ENCODE results near the gene EDIL3.
"Not testable (repeated sequence)": the region's sequence is repeated elsewhere in the genome, so short reads cannot be mapped to it uniquely, and the experiment has no call there.

The EDIL3 gene

DNA sequence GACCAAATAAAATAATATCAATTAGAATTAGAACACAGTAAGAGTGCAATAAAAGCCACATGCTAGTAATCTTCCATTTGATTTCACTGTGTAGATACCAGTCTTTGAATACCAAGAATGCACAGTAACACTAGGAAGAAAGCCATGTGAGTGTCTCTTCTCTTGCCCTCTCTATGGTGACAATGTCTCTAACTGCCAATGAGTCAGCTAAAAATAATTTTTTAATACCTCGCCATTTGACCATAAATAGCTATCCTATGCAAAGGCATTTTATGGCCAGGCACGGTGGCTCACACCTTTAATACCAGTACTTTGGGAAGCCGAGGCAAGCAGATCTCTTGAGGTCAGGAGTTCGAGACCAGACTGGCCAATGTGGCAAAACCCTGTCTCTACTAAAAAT, 30.6 kb downstream of the EDIL3 start:
- TF ChIP-seq, protein P1, sequence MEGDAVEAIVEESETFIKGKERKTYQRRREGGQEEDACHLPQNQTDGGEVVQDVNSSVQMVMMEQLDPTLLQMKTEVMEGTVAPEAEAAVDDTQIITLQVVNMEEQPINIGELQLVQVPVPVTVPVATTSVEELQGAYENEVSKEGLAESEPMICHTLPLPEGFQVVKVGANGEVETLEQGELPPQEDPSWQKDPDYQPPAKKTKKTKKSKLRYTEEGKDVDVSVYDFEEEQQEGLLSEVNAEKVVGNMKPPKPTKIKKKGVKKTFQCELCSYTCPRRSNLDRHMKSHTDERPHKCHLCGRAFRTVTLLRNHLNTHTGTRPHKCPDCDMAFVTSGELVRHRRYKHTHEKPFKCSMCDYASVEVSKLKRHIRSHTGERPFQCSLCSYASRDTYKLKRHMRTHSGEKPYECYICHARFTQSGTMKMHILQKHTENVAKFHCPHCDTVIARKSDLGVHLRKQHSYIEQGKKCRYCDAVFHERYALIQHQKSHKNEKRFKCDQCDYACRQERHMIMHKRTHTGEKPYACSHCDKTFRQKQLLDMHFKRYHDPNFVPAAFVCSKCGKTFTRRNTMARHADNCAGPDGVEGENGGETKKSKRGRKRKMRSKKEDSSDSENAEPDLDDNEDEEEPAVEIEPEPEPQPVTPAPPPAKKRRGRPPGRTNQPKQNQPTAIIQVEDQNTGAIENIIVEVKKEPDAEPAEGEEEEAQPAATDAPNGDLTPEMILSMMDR (IDR thresholded peaks at IDR 0.05; ENCODE audit: control extremely low read depth, extremely low read depth, low read depth, missing control alignments) = no peak
- no peak for DNase-seq (ENCODE audit: extremely low spot score)
- POLR2A ChIA-PET = no interaction called here
- CTCF ChIA-PET = no interaction called here

DNA sequence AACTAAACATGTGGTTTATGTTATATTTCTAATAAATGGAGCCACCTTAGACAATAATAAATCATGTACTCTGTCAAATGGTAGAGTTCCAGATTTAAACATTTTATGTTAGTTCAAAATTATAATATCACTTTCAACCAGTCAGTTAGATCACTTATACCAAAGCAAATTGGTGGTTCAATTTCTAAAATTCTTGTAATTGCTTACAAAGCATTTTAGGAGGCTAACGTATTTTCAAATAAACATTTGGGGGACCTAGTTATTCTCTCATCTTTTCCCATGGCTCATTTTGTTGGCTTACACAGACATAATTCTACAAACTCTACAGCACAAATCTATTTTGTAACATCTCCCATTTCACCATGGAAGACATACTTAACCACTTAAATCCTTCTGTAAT, 39.9 kb downstream of the EDIL3 start:
- ChIA-PET POLR2A (no interaction called here), CTCF (no interaction called here)
- no peak for DNase-seq (ENCODE audit: extremely low spot score)
- TF ChIP-seq, protein P1 (IDR thresholded peaks at IDR 0.05; ENCODE audit: control extremely low read depth, extremely low read depth, low read depth, missing control alignments) = no peak

DNA sequence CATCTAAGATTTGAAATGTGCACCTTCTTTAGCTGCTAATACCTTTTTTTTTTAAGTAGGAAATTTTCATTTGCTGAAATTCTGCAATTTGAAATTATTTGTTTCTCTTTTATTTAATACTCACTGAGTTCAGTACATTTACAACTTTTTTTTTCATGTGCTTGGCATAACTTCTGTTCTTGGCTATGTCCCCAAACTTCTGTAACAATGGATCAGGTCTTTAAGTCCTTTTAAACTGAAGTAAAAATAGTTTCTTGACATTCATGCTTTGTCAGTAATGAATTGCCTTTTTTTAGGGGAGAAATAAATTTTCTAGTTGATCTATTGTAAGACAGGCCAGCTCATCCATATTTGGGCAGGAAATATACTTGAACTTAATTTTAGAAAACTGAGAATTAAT, 41.5 kb downstream of the EDIL3 start:
- ChIA-PET CTCF (no interaction called here), POLR2A (no interaction called here)
- DNase-seq (ENCODE audit: extremely low spot score) = no peak
- TF ChIP-seq, protein P1 (IDR thresholded peaks at IDR 0.05; ENCODE audit: control extremely low read depth, extremely low read depth, low read depth, missing control alignments) = no peak

GRCh38 chr5:84332106-84332505, 52.6 kb downstream of the EDIL3 start:
- ChIA-PET CTCF (no interaction called here), POLR2A (no interaction called here)
- DNase-seq (ENCODE audit: extremely low spot score) = no peak
- TF ChIP-seq, protein P1 (IDR thresholded peaks at IDR 0.05; ENCODE audit: control extremely low read depth, extremely low read depth, low read depth, missing control alignments) = no peak

DNA sequence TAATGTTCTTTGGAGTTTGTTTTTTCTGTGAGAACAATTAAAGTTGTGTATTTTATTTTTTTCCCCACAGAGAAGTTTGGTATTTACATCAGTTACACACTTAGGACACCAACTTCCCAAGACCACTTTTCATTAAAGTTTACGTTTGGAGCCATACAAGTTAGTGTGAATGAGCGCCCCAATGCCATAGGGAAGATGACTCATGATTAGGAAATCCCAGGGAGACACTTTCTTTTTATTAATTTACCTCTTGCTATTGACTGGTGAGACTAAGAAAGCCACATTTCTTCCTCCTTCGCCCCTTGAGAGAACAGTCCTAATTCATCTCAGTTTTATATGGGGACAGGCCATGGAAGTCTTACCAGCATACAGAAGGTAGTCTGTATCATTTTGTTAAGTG, 57.1 kb downstream of the EDIL3 start:
- no peak for DNase-seq (ENCODE audit: extremely low spot score)
- TF ChIP-seq, protein P1 (IDR thresholded peaks at IDR 0.05; ENCODE audit: control extremely low read depth, extremely low read depth, low read depth, missing control alignments) = no peak
- POLR2A ChIA-PET = no interaction called here
- CTCF ChIA-PET = no interaction called here

GRCh38 chr5:84322646-84323045, 62.0 kb downstream of the EDIL3 start:
- ChIA-PET POLR2A (no interaction called here), CTCF (interaction anchor here (0.7 kb wide), 1 partner anchor 138 kb away, joined by 3 read pairs; no protein-coding TSS in a partner anchor)
- TF ChIP-seq, protein P1 (IDR thresholded peaks at IDR 0.05; ENCODE audit: control extremely low read depth, extremely low read depth, low read depth, missing control alignments) = no peak
- DNase-seq (ENCODE audit: extremely low spot score) = no peak

GRCh38 chr5:84317826-84318225, 66.9 kb downstream of the EDIL3 start:
- DNase-seq (ENCODE audit: extremely low spot score); POLR2A ChIA-PET; CTCF ChIA-PET: not testable (repeated sequence)

- DNase-seq (ENCODE audit: extremely low spot score); POLR2A ChIA-PET; CTCF ChIA-PET: not testable (repeated sequence)
Measured at GRCh38 chr5:84312280-84312679, 72.4 kb downstream of the EDIL3 start.

DNA sequence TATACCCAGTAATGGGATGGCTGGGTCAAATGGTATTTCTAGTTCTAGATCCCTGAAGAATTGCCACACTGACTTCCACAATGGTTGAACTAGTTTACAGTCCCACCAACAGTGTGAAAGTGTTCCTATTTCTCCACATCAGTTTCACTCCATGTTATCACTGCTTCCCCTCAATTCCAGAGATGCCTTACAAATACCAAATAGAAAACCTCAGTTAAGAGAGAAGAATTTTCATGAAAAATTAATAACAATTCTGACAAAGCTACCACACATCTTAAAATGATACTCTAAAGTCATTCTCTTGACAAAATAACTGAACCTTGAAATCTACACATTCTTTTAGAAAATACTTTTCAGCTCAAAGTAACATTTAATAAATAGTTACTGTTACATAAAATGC, 74.8 kb downstream of the EDIL3 start:
- DNase-seq (ENCODE audit: extremely low spot score); POLR2A ChIA-PET; CTCF ChIA-PET: not testable (repeated sequence)
